Mesenchymal stem cell (in vitro differentiated cells and primary cell): ENCODE data around the gene SMIM45.

Experiments used
- DNase-seq: peaks from one replicate; pipeline ENCODE4 v3.0.0-alpha.2; 2013
- H2AFZ ChIP-seq: one replicate; pipeline ENCODE4 v1.6.1; 2013; ENCODE audit warnings: low read depth, mild to moderate bottlenecking, control low read depth, inconsistent platforms, low read length, moderate library complexity
- H2AK5ac ChIP-seq: 2 replicates; pipeline ENCODE4 v1.6.1; 2013; ENCODE audit warnings: low read length, moderate library complexity, mild to moderate bottlenecking, inconsistent platforms; ENCODE audit not compliant: severe bottlenecking
- H2BK120ac ChIP-seq: one replicate; pipeline ENCODE4 v1.6.1; 2013; ENCODE audit warnings: low read depth, mild to moderate bottlenecking, inconsistent platforms, low read length, moderate library complexity
- H2BK12ac ChIP-seq, 2 experiments: one replicate each; pipeline ENCODE4 v1.6.1; 2013; ENCODE audit warnings: inconsistent platforms in 2 of 2, low read length in 2 of 2, mild to moderate bottlenecking in 2 of 2, moderate library complexity in 2 of 2, control low read depth in 1 of 2
- H2BK15ac ChIP-seq: one replicate; pipeline ENCODE4 v1.6.1; 2013; ENCODE audit warnings: mild to moderate bottlenecking, low read depth, inconsistent platforms; ENCODE audit not compliant: poor library complexity, severe bottlenecking
- H2BK5ac ChIP-seq: 2 replicates; pipeline ENCODE4 v1.6.1; 2013; ENCODE audit warnings: low read depth, mild to moderate bottlenecking, low read length, control low read depth, inconsistent platforms; ENCODE audit not compliant: poor library complexity, severe bottlenecking
- H3K14ac ChIP-seq, 2 experiments: one replicate each; pipeline ENCODE4 v1.6.1; 2013; ENCODE audit warnings: inconsistent platforms in 2 of 2, low read length in 2 of 2, control low read depth in 1 of 2, mild to moderate bottlenecking in 1 of 2, moderate library complexity in 1 of 2
- H3K18ac ChIP-seq, 2 experiments: one replicate each; pipeline ENCODE4 v1.6.1; 2013; ENCODE audit warnings: inconsistent platforms in 2 of 2, low read length in 2 of 2, control low read depth in 1 of 2, low read depth in 1 of 2, mild to moderate bottlenecking in 1 of 2
- H3K23ac ChIP-seq, 2 experiments: one replicate each; pipeline ENCODE4 v1.6.1; 2013; ENCODE audit warnings: inconsistent platforms in 2 of 2, low read length in 2 of 2, mild to moderate bottlenecking in 2 of 2, moderate library complexity in 2 of 2, control low read depth in 1 of 2
- H3K27ac ChIP-seq: 2 replicates; pipeline ENCODE4 v1.5.1; 2013; ENCODE audit warnings: mild to moderate bottlenecking, moderate library complexity, low read length, control low read depth, inconsistent platforms; ENCODE audit not compliant: poor library complexity, severe bottlenecking
- H3K27me3 ChIP-seq, 2 experiments: 2 replicates each; pipeline versions ENCODE4 v1.6.1 to v1.7.0; 2013; ENCODE audit warnings: low read length in 2 of 2, mild to moderate bottlenecking in 2 of 2, moderate library complexity in 2 of 2, control low read depth in 1 of 2, inconsistent platforms in 1 of 2; ENCODE audit not compliant: control insufficient read depth in 1 of 2, insufficient read depth in 1 of 2
- H3K36me3 ChIP-seq, 2 experiments: 2 replicates each; pipeline versions ENCODE4 v1.6.1 to v1.7.0; 2013; ENCODE audit warnings: low read length in 2 of 2, control low read depth in 1 of 2, inconsistent platforms in 1 of 2, low read depth in 1 of 2, mild to moderate bottlenecking in 1 of 2; ENCODE audit not compliant: insufficient read depth in 2 of 2, control insufficient read depth in 1 of 2
- H3K4ac ChIP-seq, 2 experiments: one replicate each; pipeline ENCODE4 v1.6.1; 2013; ENCODE audit warnings: inconsistent platforms in 2 of 2, low read length in 2 of 2, mild to moderate bottlenecking in 2 of 2, moderate library complexity in 2 of 2, control low read depth in 1 of 2, low read depth in 1 of 2
- H3K4me1 ChIP-seq: 2 replicates; pipeline ENCODE4 v1.6.1; 2013; ENCODE audit warnings: low read depth, low read length, control low read depth; ENCODE audit not compliant: control insufficient read depth, insufficient read depth
- H3K4me2 ChIP-seq: 2 replicates; pipeline ENCODE4 v1.6.1; 2013; ENCODE audit warnings: low read length, mild to moderate bottlenecking, inconsistent platforms; ENCODE audit not compliant: poor library complexity, severe bottlenecking
- H3K4me3 ChIP-seq, 2 experiments: 2 replicates each; pipeline versions ENCODE4 v1.5.1 to v1.7.0; 2013; ENCODE audit warnings: low read length in 2 of 2, mild to moderate bottlenecking in 2 of 2, control low read depth in 1 of 2, low read depth in 1 of 2; ENCODE audit not compliant: insufficient read depth in 1 of 2
- H3K79me1 ChIP-seq: replicated peaks from 2 replicates; pipeline ENCODE4 v1.6.1; 2013; ENCODE audit warnings: mild to moderate bottlenecking, control low read depth, low read length, inconsistent platforms; ENCODE audit not compliant: poor library complexity, severe bottlenecking
- H3K9ac ChIP-seq: 2 replicates; pipeline ENCODE4 v1.7.0; 2013; ENCODE audit warnings: mild to moderate bottlenecking, low read length, moderate library complexity
- H3K9me3 ChIP-seq: 2 replicates; pipeline ENCODE4 v1.7.0; 2013; ENCODE audit warnings: mild to moderate bottlenecking, low read length; ENCODE audit not compliant: control insufficient read depth
- H4K8ac ChIP-seq: one replicate; pipeline ENCODE4 v1.6.1; 2013; ENCODE audit warnings: inconsistent platforms, mild to moderate bottlenecking, low read length, moderate library complexity
- H4K91ac ChIP-seq: one replicate; pipeline ENCODE4 v1.6.1; 2013; ENCODE audit warnings: mild to moderate bottlenecking, low read length, inconsistent platforms
- WGBS: methylation state at CpG from one replicate; pipeline ENCODE4 v1.1.7; 2013; ENCODE audit warnings: mixed read lengths; 5-methylcytosine and 5-hydroxymethylcytosine counted together

SMIM45 gene

GRCh38 chr22:41916745-41917358 is 35.1 kb upstream of the SMIM45 start:
- no peak overlapping the region for H3K27ac ChIP-seq
- no peak for DNase-seq
- H2AK5ac ChIP-seq = no peak overlapping the region
- no peak overlapping the region for H3K23ac ChIP-seq
- H4K8ac ChIP-seq = no peak overlapping the region
- H2BK12ac ChIP-seq = no peak overlapping the region
- H3K4ac ChIP-seq = no peak overlapping the region
- H3K79me1 ChIP-seq = no peaks in the 10 kb centered on the region
- no peak overlapping the region for H3K18ac ChIP-seq
- no peak overlapping the region for H2BK5ac ChIP-seq
- H2AFZ ChIP-seq = no peak overlapping the region
- no peak overlapping the region for H4K91ac ChIP-seq
- no peak overlapping the region for H3K4me2 ChIP-seq
- H3K4me1 ChIP-seq = peaks cover 41% of the 10 kb centered on the region
- H2BK15ac ChIP-seq = no peak overlapping the region
- WGBS = 49% methylated on average over 10 of the region's 10 CpGs
- H2BK120ac ChIP-seq = no peak overlapping the region
- H3K27me3 ChIP-seq = peaks cover 45 to 67% of the 10 kb centered on the region in 2 experiments
- H3K9ac ChIP-seq = no peak overlapping the region
- H3K4me3 ChIP-seq = no peak overlapping the region
- H3K36me3 ChIP-seq = no peaks in the 10 kb centered on the region
- no peaks in the 10 kb centered on the region for H3K9me3 ChIP-seq
- no peak overlapping the region for H3K14ac ChIP-seq

GRCh38 chr22:41917375-41917902 is 34.5 kb upstream of the SMIM45 start:
- Histone ChIP-seq H3K79me1 (no peaks in the 10 kb centered on the region), H2BK120ac (no peak overlapping the region), H3K18ac (no peak overlapping the region), H2BK5ac (no peak overlapping the region), H3K23ac (no peak overlapping the region), H3K4me3 (no peak overlapping the region), H3K9ac (no peak overlapping the region), H3K4ac (no peak overlapping the region), H2AK5ac (no peak overlapping the region), H3K36me3 (no peaks in the 10 kb centered on the region), H3K4me2 (no peak overlapping the region), H3K4me1 (peaks cover 41% of the 10 kb centered on the region), H3K27ac (no peak overlapping the region), H3K14ac (no peak overlapping the region), H3K27me3 (peaks cover 39 to 61% of the 10 kb centered on the region in 2 experiments), H4K91ac (no peak overlapping the region), H2AFZ (no peak overlapping the region), H2BK12ac (no peak overlapping the region), H2BK15ac (no peak overlapping the region), H4K8ac (no peak overlapping the region), H3K9me3 (no peaks in the 10 kb centered on the region)
- DNase-seq = no peak
- WGBS = 87% methylated on average over 11 of the region's 11 CpGs

- H2BK15ac ChIP-seq = no peak overlapping the region
- no peak overlapping the region for H3K27ac ChIP-seq
- WGBS = 80% methylated on average over 22 of the region's 23 CpGs
- H3K14ac ChIP-seq = peak overlapping the region in 1 of 2 experiments; percentile 64
- H4K8ac ChIP-seq = no peak overlapping the region
- no peak overlapping the region for H2AK5ac ChIP-seq
- no peak overlapping the region for H2BK5ac ChIP-seq
- H3K4me3 ChIP-seq = no peak overlapping the region
- H3K4me1 ChIP-seq = peaks cover 41% of the 10 kb centered on the region
- H2BK120ac ChIP-seq = no peak overlapping the region
- H4K91ac ChIP-seq = no peak overlapping the region
- H3K4me2 ChIP-seq = no peak overlapping the region
- peak overlapping the region in 1 of 2 experiments; percentile 51 for H3K23ac ChIP-seq
- no peak overlapping the region for H3K4ac ChIP-seq
- DNase-seq = peak; percentile 52
- no peaks in the 10 kb centered on the region for H3K9me3 ChIP-seq
- H3K18ac ChIP-seq = peak overlapping the region in 1 of 2 experiments; percentile 32
- H3K79me1 ChIP-seq = no peaks in the 10 kb centered on the region
- no peak overlapping the region for H3K9ac ChIP-seq
- no peaks in the 10 kb centered on the region for H3K36me3 ChIP-seq
- peaks cover 32 to 58% of the 10 kb centered on the region in 2 experiments for H3K27me3 ChIP-seq
- H2BK12ac ChIP-seq = no peak overlapping the region
- H2AFZ ChIP-seq = no peak overlapping the region
Observed at GRCh38 chr22:41917903-41918791, 33.8 kb upstream of the SMIM45 start.
